ENCODE results near the gene GPX2.
"Not testable (repeated sequence)": the region's sequence is repeated elsewhere in the genome, so short reads cannot be mapped to it uniquely, and the experiment has no call there.

The GPX2 gene

GRCh38 chr14:64913477-64913876, 29.1 kb downstream of the GPX2 start:
- not testable (repeated sequence) for DNase-seq (ENCODE audit: low read depth in 2 of 2)

GRCh38 chr14:64912261-64912660, 30.3 kb downstream of the GPX2 start:
- DNase-seq (ENCODE audit: low read depth in 2 of 2): no peak

DNA sequence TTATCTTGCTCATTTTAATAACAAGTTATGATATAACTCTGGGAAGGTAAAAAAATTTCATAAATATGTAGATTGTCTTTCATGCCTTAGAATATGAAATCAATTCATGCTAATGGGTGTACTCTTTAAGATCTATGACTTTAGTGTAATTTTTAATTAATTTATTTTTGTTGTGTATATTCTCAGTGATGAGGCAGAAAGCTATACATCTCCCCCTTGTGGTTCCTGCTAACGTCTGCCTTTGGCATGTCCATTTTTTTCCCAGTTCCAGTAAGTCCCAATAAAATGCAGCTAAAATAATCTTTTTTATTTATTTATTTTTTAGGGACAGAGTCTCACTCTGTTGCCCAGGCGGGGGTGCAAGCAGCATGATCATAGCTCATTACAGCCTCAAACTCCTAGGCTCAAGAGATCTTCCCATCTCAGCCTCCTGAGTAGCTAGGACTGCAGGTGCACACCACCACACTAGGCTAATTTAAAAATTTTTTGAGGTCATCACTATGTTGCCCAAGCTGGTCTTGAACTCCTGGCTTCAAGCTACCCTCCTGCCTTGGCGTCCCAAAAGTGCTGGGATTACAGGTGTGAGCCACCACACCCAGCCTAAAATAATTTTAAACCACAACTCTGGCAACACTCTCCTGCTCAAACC, 31.6 kb downstream of the GPX2 start:
- no peak for DNase-seq (ENCODE audit: low read depth in 2 of 2)

DNA sequence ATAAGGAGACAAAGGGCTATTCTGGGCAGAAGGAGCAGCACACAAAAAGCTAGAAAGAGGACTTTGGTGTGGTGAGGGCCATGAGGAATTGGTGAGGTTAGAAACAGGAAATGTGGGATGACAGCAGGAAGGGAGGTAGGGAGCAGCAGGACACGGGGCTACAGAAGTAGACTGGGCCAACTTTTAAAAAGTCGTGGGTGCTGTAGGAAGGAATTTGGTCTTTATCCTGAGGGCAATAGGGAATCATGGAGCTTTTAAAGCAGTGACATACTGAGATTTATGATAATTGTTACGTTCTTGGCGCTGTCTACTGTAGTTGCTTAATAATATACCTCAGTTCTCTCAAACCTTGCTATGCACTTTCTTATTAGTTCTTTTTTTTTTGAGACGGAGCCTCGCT, 36.5 kb downstream of the GPX2 start:
- no peak for DNase-seq (ENCODE audit: low read depth in 2 of 2)

- no peak for DNase-seq (ENCODE audit: low read depth in 2 of 2)
These were observed 42.6 kb downstream of the GPX2 start for GRCh38 chr14:64899958-64900357.

GRCh38 chr14:64891839-64892375, 50.6 kb downstream of the GPX2 start:
- DNase-seq (ENCODE audit: low read depth in 2 of 2): no peak

GRCh38 chr14:64891173-64891838, 51.2 kb downstream of the GPX2 start:
- DNase-seq (ENCODE audit: low read depth in 2 of 2): no peak

DNA sequence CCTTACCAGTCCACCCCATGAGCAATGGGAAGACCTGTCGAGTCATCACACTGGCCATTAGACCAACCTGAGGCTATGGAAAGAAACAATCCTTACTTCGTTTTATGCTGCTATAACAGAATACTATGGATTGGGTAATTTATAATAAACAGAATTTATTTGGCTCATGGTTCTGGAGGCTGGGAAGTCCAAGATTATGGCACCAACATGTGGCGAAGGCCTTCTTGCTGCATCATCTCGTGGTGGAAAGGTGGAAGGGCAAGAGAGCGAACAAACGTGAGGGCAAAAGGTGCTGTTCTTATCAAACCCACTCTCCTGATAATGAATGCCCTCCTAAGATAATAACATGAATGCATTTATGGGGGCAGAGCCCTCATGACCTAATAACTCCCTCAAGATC, 53.2 kb downstream of the GPX2 start:
- no peak for DNase-seq (ENCODE audit: low read depth in 2 of 2)
